HCT116 (cell line): Measurements from ENCODE around the gene RPS27. TPM values are rescaled to one million over a fixed set of nuclear protein-coding genes. Genes with fewer than 3 reads are reported as not detected.
A peak's percentile ranks its signal among the peaks of the same experiment; 100 is the strongest.

Source experiments
- ATAC-seq: fragments of 200-7000 bp; cut with Tn5 transposase; 2 replicates; pipeline ENCODE4 v1.9.1; 2020; ENCODE audit warnings: mild to moderate bottlenecking, moderate library complexity
- BruUV-seq: library from RNA; stranded (reverse); fragments of 400-500 nt; replicated peaks from 2 replicates; lab custom pipeline; 2021; lab: Mats Ljungman, UMichigan
- CTCF ChIA-PET: fragments of 300-600 bp; sonication (Branson Sonifier 250); formaldehyde crosslinking; loops from one replicate; lab custom pipeline; 2021; ENCODE audit warnings: antibody characterized with exemption; lab: Charles Lee
- POLR2A ChIA-PET: fragments of 300-600, 350-600 bp; sonication (Branson Sonifier 250); formaldehyde crosslinking; loops from one replicate; lab custom pipeline; 2021; ENCODE audit warnings: antibody characterized with exemption; lab: Charles Lee
- RAD21 ChIA-PET, 2 experiments: fragments of 300-600 bp; sonication (Branson Sonifier 250); formaldehyde crosslinking; loops; one replicate each; lab custom pipeline; 2023; ENCODE audit warnings: low total read pairs in 2 of 2; ENCODE audit not compliant: uncharacterized antibody in 2 of 2, unreplicated experiment in 2 of 2, low non-redundant PET in 1 of 2; lab: Charles Lee
- DNase-seq: peaks from one replicate; pipeline ENCODE4 v3.0.0-alpha.2; 2010; ENCODE audit warnings: low read depth, low spot score
- H2AFZ ChIP-seq: fragments of 200-600 bp; shearing (Covaris generic), sonication (generic); 2 replicates; pipeline ENCODE4 v1.6.1; 2017; ENCODE audit warnings: low read depth, mixed run types, mixed read lengths, antibody characterized with exemption, low read length; ENCODE audit not compliant: poor library complexity, severe bottlenecking
- H3K27ac ChIP-seq: 2 replicates; pipeline ENCODE4 v1.5.1; 2012; ENCODE audit warnings: low read depth, low read length
- H3K27me3 ChIP-seq: fragments of 200-600 bp; sonication (generic); 2 replicates; pipeline ENCODE4 v1.6.1; 2016; ENCODE audit warnings: mixed run types, low read length, mixed read lengths; ENCODE audit not compliant: insufficient read depth
- H3K36me3 ChIP-seq, 2 experiments: fragments of 200-500 bp in 1 of 2; fragments of 200-600 bp in 1 of 2; sonication (Bioruptor generic) in 1 of 2; sonication (generic) in 1 of 2; 2 replicates each; pipeline versions ENCODE4 v1.5.1 to v1.6.1; 2014 to 2016; ENCODE audit warnings: low read length in 2 of 2, inconsistent platforms in 1 of 2, mixed read lengths in 1 of 2, mixed run types in 1 of 2; ENCODE audit not compliant: insufficient read depth in 2 of 2, control insufficient read depth in 1 of 2
- H3K4me1 ChIP-seq, 2 experiments: fragments of 200-600 bp in 1 of 2; sonication (generic) in 1 of 2; 2 replicates each; pipeline versions ENCODE4 v1.5.1 to v1.6.1; 2012 to 2017; ENCODE audit warnings: low read length in 2 of 2, inconsistent platforms in 1 of 2, mild to moderate bottlenecking in 1 of 2, mixed read lengths in 1 of 2, mixed run types in 1 of 2, moderate library complexity in 1 of 2; ENCODE audit not compliant: insufficient read depth in 2 of 2, control insufficient read depth in 1 of 2
- H3K4me2 ChIP-seq: fragments of 200-600 bp; sonication (generic); 2 replicates; pipeline ENCODE4 v1.6.1; 2017; ENCODE audit warnings: mixed run types, low read length, mixed read lengths
- H3K4me3 ChIP-seq, 2 experiments: fragments of 200-600 bp in 1 of 2; sonication (generic) in 1 of 2; replicated peaks in 1 of 2; 2 replicates each; pipeline ENCODE4 v1.5.1; 2011 to 2016; ENCODE audit warnings: low read length in 2 of 2, control low read depth in 1 of 2, low read depth in 1 of 2, mild to moderate bottlenecking in 1 of 2, mixed read lengths in 1 of 2, mixed run types in 1 of 2
- H3K79me2 ChIP-seq: fragments of 200-600 bp; sonication (generic); 2 replicates; pipeline ENCODE4 v1.6.1; 2017; ENCODE audit warnings: mild to moderate bottlenecking, mixed run types, low read length, moderate library complexity, mixed read lengths; ENCODE audit not compliant: insufficient read depth
- H3K9ac ChIP-seq: fragments of 200-600 bp; sonication (generic); 2 replicates; pipeline ENCODE4 v1.6.1; 2016; ENCODE audit warnings: low read length, mixed read lengths
- H3K9me2 ChIP-seq: fragments of 200-600 bp; sonication (generic), shearing (Covaris generic); 2 replicates; pipeline ENCODE4 v1.6.1; 2017; ENCODE audit warnings: mixed run types, mild to moderate bottlenecking, moderate library complexity; ENCODE audit not compliant: insufficient read depth
- H3K9me3 ChIP-seq, 2 experiments: fragments of 200-500 bp in 1 of 2; fragments of 200-600 bp in 1 of 2; sonication (Bioruptor generic) in 1 of 2; sonication (generic) in 1 of 2; 2 replicates each; pipeline ENCODE4 v1.6.1; 2014 to 2017; ENCODE audit warnings: low read length in 2 of 2, mixed read lengths in 2 of 2, inconsistent platforms in 1 of 2, low read depth in 1 of 2, mild to moderate bottlenecking in 1 of 2, mixed run types in 1 of 2, moderate library complexity in 1 of 2; ENCODE audit not compliant: control insufficient read depth in 1 of 2, insufficient read depth in 1 of 2
- H4K20me1 ChIP-seq: fragments of 200-600 bp; sonication (generic), shearing (Covaris generic); 2 replicates; pipeline ENCODE4 v1.6.1; 2017; ENCODE audit warnings: mixed run types, mild to moderate bottlenecking, moderate library complexity; ENCODE audit not compliant: insufficient read depth
- CBX3 ChIP-seq: IDR thresholded peaks from 2 replicates; pipeline ENCODE4 v1.6.1; 2012; ENCODE audit warnings: low read depth
- CEBPB ChIP-seq: IDR thresholded peaks from 2 replicates; pipeline ENCODE4 v1.6.1; 2012; ENCODE audit warnings: low read depth
- ELF1 ChIP-seq: IDR thresholded peaks from 2 replicates; pipeline ENCODE4 v1.6.1; 2012; ENCODE audit warnings: low read depth, borderline replicate concordance
- EZH2phosphoT487 ChIP-seq: fragments of 200-600 bp; IDR thresholded peaks from 2 replicates; pipeline ENCODE4 v1.6.1; 2018; ENCODE audit warnings: antibody characterized with exemption, borderline replicate concordance
- POLR2A ChIP-seq: IDR thresholded peaks from 2 replicates; pipeline ENCODE4 v1.7.0; 2011; ENCODE audit warnings: borderline replicate concordance; ENCODE audit not compliant: insufficient read depth, insufficient read length; ENCODE audit errors: extremely low read depth
- POLR2AphosphoS5 ChIP-seq: IDR thresholded peaks from 2 replicates; pipeline ENCODE4 v1.6.1; 2011; ENCODE audit warnings: mild to moderate bottlenecking, low read depth, low read length, moderate library complexity
- SP1 ChIP-seq: IDR thresholded peaks from 2 replicates; pipeline ENCODE4 v1.6.1; 2012; ENCODE audit warnings: low read depth
- SRF ChIP-seq: IDR thresholded peaks from 2 replicates; pipeline ENCODE4 v1.6.1; 2012; ENCODE audit warnings: low read depth
- ZFX ChIP-seq: fragments of 450-650 bp; IDR thresholded peaks from 2 replicates; pipeline ENCODE4 v1.6.1; 2017
- ZNF274 ChIP-seq: fragments of 200-500 bp; sonication (Bioruptor generic); IDR thresholded peaks from 2 replicates; pipeline ENCODE4 v1.6.1; 2014; ENCODE audit warnings: mild to moderate bottlenecking, low read depth, low read length, inconsistent platforms
- intact Hi-C: fragments of 100-400 bp; cut with micrococcal nuclease; formaldehyde crosslinking; loops from 2 replicates; pipeline ENCODE4 v1.10.0; 2022
- total RNA-seq: library from RNA; stranded (reverse); gene quantifications from one replicate; pipeline ENCODE4 v1.2.1, GENCODE V29; 2021; ENCODE audit not compliant: unreplicated experiment

RPS27 gene
- total RNA-seq, 1 experiment from 2014 or later, result 1,905 TPM

DNA sequence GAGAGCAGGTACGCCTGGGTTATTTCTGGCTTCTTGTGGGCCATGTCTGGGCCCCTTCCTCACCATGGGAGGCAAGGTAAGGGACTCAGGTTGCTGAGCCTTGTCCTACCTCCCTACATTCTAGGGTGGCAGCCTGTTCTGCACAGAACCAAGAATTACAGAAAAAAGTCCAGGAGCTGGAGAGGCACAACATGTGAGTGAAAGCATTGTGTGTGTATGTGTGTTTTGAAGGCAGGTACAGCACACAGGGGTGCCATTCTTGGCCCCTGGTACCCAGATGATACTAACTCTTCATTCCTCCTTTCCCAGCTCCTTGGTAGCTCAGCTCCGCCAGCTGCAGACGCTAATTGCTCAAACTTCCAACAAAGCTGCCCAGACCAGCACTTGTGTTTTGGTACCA is 17.5 kb upstream of the RPS27 start:
- ChIA-PET RAD21 (no interaction called here), CTCF (no interaction called here), POLR2A (no interaction called here)
- no peak for ATAC-seq
- peaks cover 20% of the 10 kb centered on the region for H3K79me2 ChIP-seq
- H3K4me2 ChIP-seq, result no peak overlapping the region
- intact Hi-C loops, result no loop called here
- no peak overlapping the region for H3K9ac ChIP-seq
- no peak for DNase-seq
- no peak overlapping the region for H2AFZ ChIP-seq
- TF ChIP-seq CEBPB, result no peak
- TF ChIP-seq POLR2AphosphoS5, result peak; percentile 32; the same call in 1 of the 2 replicates
- no peaks in the 10 kb centered on the region for H4K20me1 ChIP-seq
- peaks cover 9 to 26% of the 10 kb centered on the region in 2 experiments; a peak in 3 of 4 replicates for H3K36me3 ChIP-seq
- H3K27me3 ChIP-seq, result no peaks in the 10 kb centered on the region
- no peaks in the 10 kb centered on the region for H3K9me2 ChIP-seq
- peaks cover 3 to 16% of the 10 kb centered on the region in 2 experiments; a peak in 3 of 4 replicates for H3K4me1 ChIP-seq
- H3K4me3 ChIP-seq, result no peak overlapping the region
- no TSS peak for BruUV-seq
- no peak overlapping the region for H3K27ac ChIP-seq
- no peaks in the 10 kb centered on the region for H3K9me3 ChIP-seq

DNA sequence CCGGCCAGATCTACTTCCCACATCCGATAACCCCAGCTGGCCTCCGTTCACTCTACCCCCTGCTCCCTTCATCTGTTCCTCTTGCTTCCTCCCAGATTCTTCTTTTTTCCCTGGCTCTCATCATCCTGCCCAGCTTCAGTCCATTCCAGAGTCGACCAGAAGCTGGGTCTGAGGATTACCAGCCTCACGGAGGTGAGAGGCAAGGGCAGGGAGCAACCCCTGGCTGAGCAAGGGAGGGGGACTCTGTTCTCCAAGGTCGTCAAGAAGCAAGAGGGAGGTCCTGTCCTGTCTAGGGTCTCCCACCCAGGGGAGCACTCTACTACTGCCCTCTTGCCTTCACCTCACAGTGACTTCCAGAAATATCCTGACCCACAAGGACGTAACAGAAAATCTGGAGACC is 17.0 kb upstream of the RPS27 start:
- Histone ChIP-seq H3K9me3 (no peaks in the 10 kb centered on the region), H3K4me1 (peaks cover under 1 to 15% of the 10 kb centered on the region in 2 experiments; a peak in 3 of 4 replicates), H3K79me2 (peaks cover 20% of the 10 kb centered on the region), H3K27ac (no peak overlapping the region), H3K9ac (no peak overlapping the region), H3K27me3 (no peaks in the 10 kb centered on the region), H3K4me3 (no peak overlapping the region), H3K36me3 (peaks cover 9 to 26% of the 10 kb centered on the region in 2 experiments; a peak in 3 of 4 replicates), H3K4me2 (no peak overlapping the region), H2AFZ (no peak overlapping the region), H4K20me1 (no peaks in the 10 kb centered on the region), H3K9me2 (no peaks in the 10 kb centered on the region)
- TF ChIP-seq POLR2A, result no peak
- no peak for TF ChIP-seq EZH2phosphoT487
- TF ChIP-seq ELF1, result no peak
- no peak for TF ChIP-seq CBX3
- no peak for TF ChIP-seq SRF
- no peak for TF ChIP-seq POLR2AphosphoS5
- no peak for TF ChIP-seq SP1
- no peak for TF ChIP-seq ZNF274
- TF ChIP-seq ZFX, result no peak
- POLR2A ChIA-PET, result interaction anchor here (1.4 kb wide), 1 partner anchor 10 kb away, joined by 3 read pairs; the partner anchor contains the start of gene SLC39A1
- ATAC-seq (no peak), DNase-seq (no peak)
- RAD21 ChIA-PET, result no interaction called here
- no TSS peak for BruUV-seq
- intact Hi-C loops, result no loop called here
- CTCF ChIA-PET, result no interaction called here
